NT2/D1 (cell line): Measurements from ENCODE around the gene TPSAB1.
"Not testable (repeated sequence)": the region's sequence is repeated elsewhere in the genome, so short reads cannot be mapped to it uniquely, and the experiment has no call there.

Experiments used
- YY1 ChIP-seq: IDR thresholded peaks from 2 replicates; pipeline ENCODE4 v1.6.1; 2011; ENCODE audit not compliant: insufficient read length, insufficient read depth
- ZNF274 ChIP-seq: IDR thresholded peaks from 2 replicates; pipeline ENCODE4 v1.6.1; 2011; ENCODE audit warnings: mild to moderate bottlenecking, low read depth, low read length

GRCh38 chr16:1256296-1256873, 15.9 kb downstream of the TPSAB1 start:
- not testable (repeated sequence) for TF ChIP-seq YY1, ZNF274
